Pulmonary artery endothelial cell (primary cell): ENCODE data around the gene ARID1B. TPM values are rescaled to one million over a fixed set of nuclear protein-coding genes. Genes with fewer than 3 reads are reported as not detected.

Source experiments
- DNase-seq: peaks from one replicate; pipeline ENCODE4 v3.0.0-alpha.2; 2011; ENCODE audit warnings: low read depth, low spot score
- total RNA-seq: library from RNA; depleted of rRNA; stranded (reverse); fragments of >200 nt; gene quantifications from 2 replicates; pipeline ENCODE4 v1.2.3, GENCODE V29; 2014

The ARID1B gene
- total RNA-seq, 1 donor from 2014 or later, result 26.4 TPM

DNA sequence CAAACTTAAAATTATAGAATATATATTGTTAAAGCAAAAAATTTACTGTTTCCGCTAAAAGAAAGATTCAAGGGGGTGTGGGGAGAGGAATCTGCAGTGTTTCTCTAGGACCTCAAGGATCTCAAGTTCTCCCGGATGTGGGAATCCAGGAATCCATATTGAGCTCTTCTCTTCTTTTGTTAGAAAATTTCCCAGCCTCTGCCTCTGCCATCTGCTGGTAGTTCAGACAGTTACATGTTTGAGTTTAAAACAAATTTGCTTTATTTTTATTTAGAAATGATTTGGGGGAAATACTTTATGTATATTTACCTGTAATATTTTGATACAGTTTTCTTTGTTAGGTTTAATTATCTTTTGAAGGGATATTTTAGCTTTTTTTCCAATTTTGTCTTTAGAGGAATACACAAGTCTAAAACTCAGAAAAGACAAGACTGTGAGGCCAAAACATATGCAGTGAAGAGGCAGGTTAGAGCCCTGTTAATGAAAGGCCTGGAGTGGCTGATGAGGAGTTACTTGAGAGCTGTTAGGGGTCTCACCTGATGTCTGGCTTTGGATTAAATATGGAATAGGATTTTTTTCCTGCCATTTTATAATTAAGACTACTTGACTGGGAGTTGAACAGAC is 268.8 kb downstream of the ARID1B start:
- DNase-seq, result peak; percentile 13

DNA sequence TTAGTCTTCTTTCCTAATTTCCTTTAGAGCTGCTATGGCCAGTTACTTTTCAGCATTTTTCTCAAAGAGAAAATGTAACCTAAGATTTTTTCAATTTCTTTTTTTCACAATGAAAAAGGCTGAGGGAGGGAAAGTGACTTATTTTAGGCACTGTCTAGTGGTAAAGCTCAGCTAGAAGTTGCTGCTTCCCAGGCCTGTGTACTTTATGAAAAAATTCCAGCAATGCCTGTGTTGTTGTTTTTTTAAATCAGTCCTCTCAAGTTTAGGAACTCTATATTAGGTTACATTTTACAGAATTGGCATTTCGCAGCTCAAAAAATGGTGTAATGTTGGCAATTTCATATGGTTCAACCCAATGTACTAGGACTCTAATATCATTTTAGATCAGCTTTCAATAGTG is 269.6 kb downstream of the ARID1B start:
- no peak for DNase-seq

GRCh38 chr6:157047328-157047727 is 270.1 kb downstream of the ARID1B start:
- no peak for DNase-seq

GRCh38 chr6:157047951-157048350 is 270.8 kb downstream of the ARID1B start:
- no peak for DNase-seq

DNA sequence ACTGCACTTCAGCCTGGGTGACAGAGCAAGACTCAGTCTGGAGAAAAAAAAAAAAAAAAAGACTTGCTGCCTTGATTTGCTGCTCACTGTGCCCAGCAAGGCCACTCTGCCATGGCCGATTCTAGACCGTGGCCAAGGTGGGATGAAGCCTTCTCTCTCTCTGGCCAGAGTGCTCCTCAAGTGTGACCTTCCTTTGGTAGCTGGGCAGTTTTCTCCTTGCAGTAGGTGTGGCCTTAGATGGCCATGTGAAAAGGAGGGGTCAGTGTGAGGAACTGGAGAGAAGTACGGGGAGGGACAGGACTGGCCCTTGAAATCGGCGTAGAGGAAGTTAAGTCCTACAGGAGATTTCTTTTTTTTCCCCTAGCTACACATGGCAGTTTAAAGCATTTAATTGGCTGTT is 272.0 kb downstream of the ARID1B start:
- DNase-seq, result no peak

DNA sequence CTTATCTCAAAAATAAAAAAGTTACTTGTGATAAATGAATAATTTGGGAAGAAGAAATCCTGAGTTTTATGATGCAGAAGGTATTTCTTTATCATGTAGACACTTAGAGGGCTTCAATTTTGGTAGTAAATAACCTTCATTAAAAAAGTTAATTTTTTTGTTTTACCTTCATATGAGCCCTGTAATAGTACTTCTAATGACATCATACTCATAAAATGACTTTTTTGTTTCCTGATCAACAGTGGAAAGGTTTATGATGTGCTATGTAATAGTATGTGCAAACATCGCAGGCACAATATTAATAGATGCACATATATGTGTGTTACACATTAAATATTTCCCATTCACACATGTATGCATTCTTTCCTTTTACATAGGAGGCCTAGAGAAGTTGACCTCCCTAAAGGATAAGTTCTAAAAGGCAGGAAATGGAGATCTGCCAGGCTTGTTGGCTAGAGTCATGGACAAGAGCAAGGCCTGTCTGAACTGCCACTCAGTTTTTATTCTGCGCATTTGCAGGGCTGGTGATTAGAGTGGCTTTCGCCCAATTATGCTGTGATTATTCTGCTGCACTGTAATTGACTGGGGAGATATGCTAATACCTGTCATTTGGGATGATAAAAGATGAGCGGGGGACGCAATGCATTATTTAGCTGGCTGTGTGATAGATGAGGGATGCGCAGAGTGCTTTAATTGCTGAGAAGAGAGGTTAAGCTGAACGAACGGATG is 273.5 kb downstream of the ARID1B start:
- no peak for DNase-seq

DNA sequence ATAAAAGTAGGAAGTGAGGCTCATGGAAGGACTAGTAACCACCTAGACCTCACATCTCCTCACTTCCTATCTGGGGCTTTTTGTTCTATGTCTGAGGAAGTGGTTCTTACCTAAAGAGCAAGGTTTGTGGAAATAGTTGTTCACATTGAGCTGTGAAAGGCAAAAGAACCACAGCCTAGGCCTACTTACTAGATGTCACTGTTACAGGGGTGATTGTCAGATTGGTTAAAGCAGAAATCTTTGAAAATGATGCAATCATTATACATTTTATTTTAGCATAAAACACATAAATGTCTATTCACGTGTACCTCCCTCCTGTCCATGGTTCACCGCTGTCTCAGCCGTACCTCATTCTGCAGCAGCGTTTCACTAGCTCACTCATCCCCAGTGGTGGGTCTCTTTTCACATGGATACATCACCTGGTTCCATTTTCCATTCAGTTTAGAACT is 277.4 kb downstream of the ARID1B start:
- no peak for DNase-seq

- DNase-seq, result no peak
Measured at GRCh38 chr6:157055863-157056262, 278.7 kb downstream of the ARID1B start.

- DNase-seq, result no peak
Measured at GRCh38 chr6:157056275-157056674, 279.1 kb downstream of the ARID1B start.

DNA sequence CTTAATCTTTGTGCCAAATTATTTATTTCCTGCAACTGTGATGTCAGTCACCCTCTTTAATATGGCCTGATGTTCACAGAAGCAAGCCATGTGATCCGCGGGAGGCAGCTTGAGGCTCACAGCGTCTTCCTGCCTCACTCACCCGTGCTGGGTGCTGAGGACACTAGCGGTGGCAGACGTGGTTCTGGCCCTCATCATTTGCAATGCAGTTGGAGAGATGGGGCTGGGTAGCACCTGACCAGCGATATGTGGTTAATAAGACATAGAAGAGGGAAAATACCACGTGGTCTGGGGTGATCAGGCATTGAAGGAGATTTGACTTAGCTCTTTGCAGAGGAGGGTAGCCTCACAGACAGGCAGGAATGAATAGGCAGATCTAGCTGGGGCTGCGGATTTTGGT is 281.4 kb downstream of the ARID1B start:
- DNase-seq, result no peak

DNA sequence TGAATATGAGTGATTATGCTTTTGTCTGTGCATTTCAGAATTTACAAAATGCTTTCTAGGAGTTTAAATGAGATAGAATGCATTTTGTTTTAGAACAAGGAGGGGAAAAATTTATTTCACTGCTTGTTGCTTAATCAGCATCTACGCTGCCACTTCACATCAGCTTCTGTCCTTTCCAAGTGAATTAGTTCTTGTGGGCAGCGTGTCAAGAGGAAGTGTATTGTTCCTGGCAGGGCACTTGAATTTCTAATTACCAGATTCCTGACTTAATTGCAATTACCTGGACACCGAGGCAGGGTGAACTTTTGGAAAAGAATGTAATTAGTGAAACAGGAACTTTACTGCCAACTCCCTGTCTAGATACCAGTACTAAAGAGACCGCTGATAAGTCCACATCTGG is 282.6 kb downstream of the ARID1B start:
- no peak for DNase-seq

- no peak for DNase-seq
Measured at GRCh38 chr6:157060440-157060952, 283.3 kb downstream of the ARID1B start.

GRCh38 chr6:157061770-157062594 is 284.8 kb downstream of the ARID1B start:
- DNase-seq, result no peak

- DNase-seq, result no peak
Measured at GRCh38 chr6:157063176-157063905, 286.2 kb downstream of the ARID1B start.

GRCh38 chr6:157063923-157064322 is 286.7 kb downstream of the ARID1B start:
- DNase-seq, result no peak

DNA sequence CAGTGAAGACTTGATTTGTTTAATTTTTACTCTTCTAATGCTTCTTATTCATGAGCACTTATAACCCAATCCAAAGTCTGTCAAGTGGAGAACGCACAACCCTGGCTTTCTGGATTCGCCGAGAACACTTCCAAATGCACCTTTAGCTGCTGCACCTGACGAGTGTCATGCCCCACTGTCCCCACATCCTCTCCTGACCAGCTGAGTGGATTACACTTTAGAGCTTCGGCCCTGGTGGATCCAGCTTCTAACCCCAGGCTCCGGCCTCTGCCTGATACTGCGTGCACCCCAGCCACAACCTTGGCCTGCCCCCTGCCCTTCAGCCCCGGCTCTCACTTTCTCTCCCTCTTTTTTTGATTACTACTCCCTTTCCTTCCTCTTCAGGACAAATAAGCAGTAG is 287.3 kb downstream of the ARID1B start:
- no peak for DNase-seq

- no peak for DNase-seq
Measured at GRCh38 chr6:157065366-157065765, 288.2 kb downstream of the ARID1B start.

DNA sequence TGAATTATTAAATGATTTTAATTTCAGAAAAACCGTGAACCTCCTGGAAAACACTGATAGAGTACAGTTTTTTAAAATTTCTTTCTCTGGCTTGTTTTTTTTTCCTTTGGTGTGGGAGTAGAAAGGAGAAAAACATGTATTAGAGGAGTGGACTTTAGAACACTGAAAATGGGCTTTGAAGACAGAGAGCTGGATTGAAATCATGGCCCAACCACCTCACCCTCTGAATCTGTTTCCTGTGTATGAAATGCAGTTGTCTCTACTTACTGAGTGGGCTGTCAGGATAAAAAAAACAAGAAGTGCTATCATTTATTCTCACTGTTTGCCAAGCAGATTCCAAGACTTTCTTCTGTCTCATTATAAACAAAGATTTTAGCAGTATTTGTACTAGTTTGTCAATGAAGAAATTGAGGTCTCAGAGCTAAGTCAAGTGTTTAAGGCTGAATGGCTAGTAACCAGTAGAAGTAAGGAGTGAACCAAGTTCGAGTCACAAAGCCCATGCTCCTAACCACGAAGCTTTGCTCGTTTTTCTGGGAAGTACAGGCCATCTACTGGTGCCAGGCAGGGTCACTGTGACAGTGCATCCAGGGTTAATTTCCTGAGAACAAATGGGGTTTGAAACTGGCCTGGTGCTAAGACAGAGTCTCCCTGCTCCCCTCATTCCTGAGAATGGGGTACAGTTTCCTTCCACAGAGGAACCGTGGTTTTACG is 289.8 kb downstream of the ARID1B start:
- DNase-seq, result no peak

DNA sequence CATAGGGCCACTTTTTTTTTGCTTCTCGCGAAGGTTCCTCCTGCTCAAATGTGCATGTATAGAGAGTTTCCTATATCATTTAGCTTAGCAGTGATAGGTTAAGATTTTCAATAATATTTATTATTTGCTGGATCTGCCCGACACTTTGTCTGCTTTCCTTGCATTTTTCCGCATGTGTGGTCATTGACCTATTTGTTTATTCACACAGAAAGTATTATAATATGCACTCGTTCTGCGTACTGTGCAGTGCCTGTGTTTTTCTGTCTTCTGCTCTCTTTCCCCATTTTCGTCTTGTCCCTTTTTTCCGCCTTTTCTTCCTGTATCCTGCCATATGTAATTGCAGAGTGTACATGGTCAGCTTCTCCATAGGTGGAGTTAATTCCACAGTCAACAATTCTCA is 290.3 kb downstream of the ARID1B start:
- DNase-seq, result no peak

DNA sequence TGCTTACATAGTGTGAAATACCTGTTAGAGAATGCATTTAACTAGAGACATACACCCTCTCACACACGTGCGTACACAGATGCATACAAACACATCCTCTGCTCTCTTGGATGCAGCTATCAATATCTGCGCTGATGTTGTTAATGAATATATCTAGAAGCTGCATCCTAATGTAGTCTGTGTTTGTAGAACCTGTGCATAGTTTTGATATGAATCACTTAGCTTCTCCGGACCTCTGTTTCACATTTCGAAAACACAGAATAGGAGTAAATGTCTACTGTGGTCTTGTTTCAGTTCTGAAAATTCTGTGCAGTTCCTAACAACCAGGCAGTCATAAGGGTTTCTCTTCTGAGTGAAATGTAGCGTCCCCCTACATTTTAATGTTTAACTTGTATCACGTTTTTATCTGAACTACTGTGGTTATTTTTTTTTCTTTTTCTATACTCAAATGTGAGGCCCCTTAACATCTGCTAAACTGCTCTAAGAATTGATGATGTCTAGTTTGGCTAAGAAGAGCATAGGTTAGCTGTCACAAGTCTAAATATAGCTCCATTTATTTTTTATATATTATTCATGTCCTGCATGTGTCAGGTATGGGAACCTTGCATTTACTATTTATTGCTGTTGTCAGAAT is 291.6 kb downstream of the ARID1B start:
- no peak for DNase-seq
